Adipocyte (in vitro differentiated cells): ENCODE results near the gene TUBGCP2.
A peak's percentile ranks its signal among the peaks of the same experiment; 100 is the strongest.

Experiments used
- DNase-seq: peaks from one replicate; pipeline ENCODE4 v3.0.0-alpha.2; 2015; ENCODE audit warnings: low read depth
- H3K27me3 ChIP-seq: replicated peaks from 2 replicates; pipeline ENCODE4 v1.7.0; 2013; ENCODE audit warnings: mild to moderate bottlenecking, low read length, moderate library complexity; ENCODE audit not compliant: control insufficient read depth, insufficient read depth
- H3K36me3 ChIP-seq: 2 replicates; pipeline ENCODE4 v1.7.0; 2013; ENCODE audit warnings: low read length, mild to moderate bottlenecking, moderate library complexity; ENCODE audit not compliant: control insufficient read depth, insufficient read depth, severe bottlenecking
- H3K4me1 ChIP-seq: 2 replicates; pipeline ENCODE4 v1.7.0; 2013; ENCODE audit warnings: mild to moderate bottlenecking, low read length, moderate library complexity; ENCODE audit not compliant: control insufficient read depth, insufficient read depth
- H3K4me3 ChIP-seq: 2 replicates; pipeline ENCODE4 v1.7.0; 2013; ENCODE audit warnings: mild to moderate bottlenecking, low read length, moderate library complexity
- H3K9ac ChIP-seq: 2 replicates; pipeline ENCODE4 v1.7.0; 2013; ENCODE audit warnings: mild to moderate bottlenecking, low read length, moderate library complexity
- H3K9me3 ChIP-seq: 2 replicates; pipeline ENCODE4 v1.7.0; 2013; ENCODE audit warnings: mild to moderate bottlenecking, low read length, moderate library complexity; ENCODE audit not compliant: control insufficient read depth

TUBGCP2 gene

GRCh38 chr10:133339708-133340380 is 31.2 kb upstream of the TUBGCP2 start:
- no peak overlapping the region for H3K4me3 ChIP-seq
- no peaks in the 10 kb centered on the region for H3K4me1 ChIP-seq
- H3K27me3 ChIP-seq: peaks cover 39% of the 10 kb centered on the region
- H3K36me3 ChIP-seq: no peaks in the 10 kb centered on the region
- H3K9ac ChIP-seq: no peak overlapping the region
- H3K9me3 ChIP-seq: no peaks in the 10 kb centered on the region
- DNase-seq: no peak

GRCh38 chr10:133338080-133339071 is 29.7 kb upstream of the TUBGCP2 start:
- H3K9ac ChIP-seq: no peak overlapping the region

GRCh38 chr10:133337370-133337725 is 28.7 kb upstream of the TUBGCP2 start:
- no peak overlapping the region for H3K4me3 ChIP-seq
- no peaks in the 10 kb centered on the region for H3K4me1 ChIP-seq
- peaks cover 3% of the 10 kb centered on the region for H3K9me3 ChIP-seq
- H3K27me3 ChIP-seq: peaks cover 39% of the 10 kb centered on the region
- H3K36me3 ChIP-seq: no peaks in the 10 kb centered on the region
- no peak overlapping the region for H3K9ac ChIP-seq
- DNase-seq: no peak

More at GRCh38 chr10:133338080-133339071, 29.7 kb upstream of the TUBGCP2 start:
- Histone ChIP-seq H3K27me3 (peaks cover 34% of the 10 kb centered on the region), H3K9me3 (no peaks in the 10 kb centered on the region), H3K4me1 (no peaks in the 10 kb centered on the region), H3K4me3 (no peak overlapping the region), H3K36me3 (no peaks in the 10 kb centered on the region)
- DNase-seq: no peak

- no peak within 1 kb of the TSS for H3K4me3 ChIP-seq
- H3K9ac ChIP-seq: no peak within 1 kb of the TSS
- no peak for DNase-seq
- peaks cover 45% of the 10 kb centered on the region for H3K27me3 ChIP-seq
- no peaks in the 10 kb centered on the region for H3K36me3 ChIP-seq
- H3K4me1 ChIP-seq: no peaks in the 10 kb centered on the region
- peaks cover 8% of the 10 kb centered on the region for H3K9me3 ChIP-seq
These were observed 28.1 kb upstream of the TUBGCP2 start, which contains the start of gene CALY for GRCh38 chr10:133336577-133337369. TSS of gene CALY (minus strand) at chr10:133336896. CDS start at chr10:133328989, 7,907 bp downstream.

DNA sequence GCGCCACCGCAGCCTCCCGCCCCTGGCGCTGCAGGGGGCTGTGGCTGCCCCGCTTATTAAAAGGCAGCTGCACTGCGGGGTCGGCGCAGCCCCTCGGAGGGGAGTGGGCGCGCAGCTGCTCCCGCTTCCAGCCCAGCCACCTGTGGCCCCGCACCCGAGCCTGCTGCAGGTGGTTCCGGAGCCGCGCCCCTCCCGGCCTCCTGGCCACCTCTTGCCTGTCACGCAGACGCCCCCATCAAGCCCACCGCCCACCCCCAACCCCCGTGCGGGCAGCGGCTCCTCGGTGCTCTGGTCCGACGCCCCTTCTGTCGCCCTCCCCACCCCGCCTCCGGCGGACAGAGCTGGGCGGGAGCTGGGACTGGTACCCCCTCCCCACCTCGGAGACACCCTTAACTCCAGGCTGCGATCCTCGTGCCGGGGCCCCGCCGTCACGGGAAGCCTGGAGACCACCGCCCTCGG is 27.5 kb upstream of the TUBGCP2 start:
- no peak for DNase-seq
- Histone ChIP-seq H3K9ac (no peak overlapping the region), H3K36me3 (no peaks in the 10 kb centered on the region), H3K9me3 (peaks cover 8% of the 10 kb centered on the region), H3K4me3 (no peak overlapping the region), H3K27me3 (peaks cover 51% of the 10 kb centered on the region), H3K4me1 (no peaks in the 10 kb centered on the region)

DNA sequence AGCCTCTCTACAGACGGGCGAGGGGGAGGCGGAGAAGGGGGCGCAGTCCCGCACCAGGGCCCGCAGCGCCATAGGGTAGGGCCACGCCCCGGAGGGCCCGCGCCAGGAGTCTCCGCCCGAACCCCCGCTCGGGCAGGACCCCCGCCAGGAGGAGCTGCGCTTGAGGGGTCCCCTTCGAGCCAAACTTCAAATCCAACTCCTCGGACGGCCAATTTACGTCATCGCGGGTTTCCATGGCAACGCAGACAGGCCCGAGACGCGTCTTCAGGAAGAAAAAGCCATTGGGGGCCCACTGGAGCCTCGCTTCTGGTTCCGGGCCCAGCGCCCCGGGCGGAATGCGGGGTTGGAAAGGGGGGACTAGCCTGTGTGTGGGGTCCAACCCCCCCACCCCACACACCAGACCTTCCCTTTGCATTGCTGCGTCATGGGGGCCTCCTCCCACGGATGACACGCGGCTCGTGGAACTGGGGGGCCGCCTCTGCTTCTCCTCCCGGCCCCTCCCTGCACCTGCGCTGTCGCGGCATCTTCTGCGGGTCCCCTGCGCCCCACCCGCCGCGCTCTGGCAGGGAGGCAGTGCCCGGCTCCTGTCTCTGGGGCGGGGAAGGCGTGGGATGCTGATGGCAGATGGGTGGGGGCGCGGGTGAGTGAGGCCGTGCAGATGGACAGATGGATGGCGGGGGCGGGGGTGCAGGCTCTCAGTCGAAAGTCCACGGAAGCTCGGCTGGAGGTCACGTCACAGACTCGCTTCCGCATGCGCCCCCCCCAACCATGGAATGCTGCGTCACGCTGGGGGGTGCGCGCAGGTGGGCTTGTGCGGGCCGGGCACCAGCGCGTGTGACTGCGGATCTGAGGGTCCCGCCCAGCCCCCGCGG is 26.8 kb upstream of the TUBGCP2 start:
- H3K9me3 ChIP-seq: peaks cover 8% of the 10 kb centered on the region
- no peaks in the 10 kb centered on the region for H3K36me3 ChIP-seq
- H3K27me3 ChIP-seq: peaks cover 56% of the 10 kb centered on the region
- no peaks in the 10 kb centered on the region for H3K4me1 ChIP-seq
- no peak overlapping the region for H3K9ac ChIP-seq
- peak overlapping the region; percentile 44 for H3K4me3 ChIP-seq
- peak; percentile 74 for DNase-seq

DNA sequence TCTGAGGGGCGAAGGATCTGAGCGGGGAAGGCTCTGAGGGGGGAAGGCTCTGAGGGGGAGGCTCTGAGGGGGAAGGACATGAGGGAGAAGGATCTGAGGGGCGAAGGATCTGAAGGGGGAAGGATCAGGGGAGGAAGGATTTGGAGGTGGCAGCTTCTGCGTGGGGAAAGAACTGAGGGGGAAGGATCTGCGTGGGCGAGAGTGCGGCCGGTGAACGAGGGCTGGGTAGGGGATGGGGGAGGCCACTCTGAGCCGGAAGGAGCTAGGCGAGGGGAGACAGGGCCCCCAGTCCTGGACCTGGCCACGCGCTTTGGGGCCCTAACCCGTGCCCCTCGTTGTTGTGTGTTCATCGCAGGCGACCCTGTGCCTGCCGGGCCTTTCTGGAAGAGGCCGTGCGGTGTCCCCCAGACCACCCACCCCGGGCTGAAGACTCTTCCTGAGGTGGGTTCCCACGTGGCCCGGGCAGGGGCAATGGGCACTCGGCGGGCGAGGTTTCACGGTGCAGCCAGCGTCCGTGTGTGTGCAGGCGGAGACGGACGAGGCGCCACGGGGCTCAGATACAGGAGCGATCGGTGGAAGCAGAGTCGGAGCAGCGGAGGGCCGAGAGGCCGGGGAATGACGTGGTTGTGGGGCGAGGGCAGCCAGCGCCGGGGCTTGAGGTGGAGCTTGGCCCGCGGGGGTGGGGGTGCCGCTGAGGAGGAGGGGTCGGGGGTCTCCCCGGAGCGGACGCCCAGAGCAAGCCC is 26.0 kb upstream of the TUBGCP2 start:
- Histone ChIP-seq H3K9ac (no peak overlapping the region), H3K4me1 (no peaks in the 10 kb centered on the region), H3K36me3 (no peaks in the 10 kb centered on the region), H3K9me3 (peaks cover 8% of the 10 kb centered on the region), H3K4me3 (peak overlapping the region; percentile 44), H3K27me3 (peaks cover 52% of the 10 kb centered on the region)
- peak; percentile 30 for DNase-seq

DNA sequence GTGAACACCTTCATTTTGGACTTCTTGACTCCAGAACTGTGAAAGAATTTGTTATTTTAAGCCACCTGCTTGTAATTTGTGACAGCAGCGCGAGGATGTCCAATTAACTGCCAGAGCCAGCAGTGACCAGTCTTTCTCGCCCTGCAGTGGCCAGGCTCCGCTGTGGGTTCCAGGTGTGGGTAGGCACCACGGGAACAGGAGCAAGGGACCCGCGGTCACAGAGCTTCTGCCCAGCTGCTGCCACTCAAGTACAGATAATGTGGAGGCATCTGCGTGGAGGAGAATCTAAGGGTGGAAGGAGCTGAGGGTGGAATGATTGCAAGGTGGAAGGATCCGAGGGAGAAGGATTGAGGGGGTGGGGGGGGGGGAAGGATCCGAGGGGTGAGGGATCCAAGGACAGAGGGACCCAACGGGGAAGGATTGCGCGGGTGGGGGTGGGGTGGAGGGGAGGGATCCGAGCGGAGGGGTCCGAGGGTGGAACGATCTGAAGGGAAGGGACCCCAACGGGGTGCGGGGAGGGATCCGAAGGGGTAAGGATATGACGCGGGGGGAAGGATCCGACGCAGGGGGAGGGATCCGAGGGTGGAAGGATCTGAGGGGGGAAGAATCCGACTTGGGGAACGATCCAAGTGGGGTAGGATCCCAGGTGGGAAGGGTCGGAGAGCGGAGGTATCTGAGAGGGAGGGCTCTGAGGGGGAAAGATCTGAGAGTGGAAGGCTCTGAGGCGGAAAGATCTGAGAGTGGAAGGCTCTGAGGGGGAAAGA is 24.4 kb upstream of the TUBGCP2 start:
- H3K36me3 ChIP-seq: no peaks in the 10 kb centered on the region
- peaks cover 51% of the 10 kb centered on the region for H3K27me3 ChIP-seq
- no peak overlapping the region for H3K4me3 ChIP-seq
- no peaks in the 10 kb centered on the region for H3K4me1 ChIP-seq
- H3K9me3 ChIP-seq: peaks cover 8% of the 10 kb centered on the region
- DNase-seq: no peak
- no peak overlapping the region for H3K9ac ChIP-seq

GRCh38 chr10:133329491-133330202 is 21.0 kb upstream of the TUBGCP2 start:
- H3K4me3 ChIP-seq: peak overlapping the region; percentile 65
- H3K36me3 ChIP-seq: no peaks in the 10 kb centered on the region
- peaks cover 8% of the 10 kb centered on the region for H3K9me3 ChIP-seq
- peaks cover 61% of the 10 kb centered on the region for H3K27me3 ChIP-seq
- DNase-seq: peak; percentile 96
- H3K4me1 ChIP-seq: no peaks in the 10 kb centered on the region
- H3K9ac ChIP-seq: peak overlapping the region; percentile 54
